GM13976 (cell line): ENCODE measurements around the gene TRIM67.
"Not testable (repeated sequence)": the region's sequence is repeated elsewhere in the genome, so short reads cannot be mapped to it uniquely, and the experiment has no call there.

Experiments used
- DNase-seq: peaks from one replicate; pipeline ENCODE4 v3.0.0; 2012; ENCODE audit warnings: low spot score
- in situ Hi-C: fragments of 300-500 bp; cut with MboI; formaldehyde crosslinking; loops from one replicate; pipeline ENCODE4 v1.12.0; 2022; ENCODE audit warnings: low sequenced_read_pairs, mixed read lengths, inconsistent platforms; ENCODE audit not compliant: unreplicated experiment
- TF ChIP-seq, protein P1 (sequence below): IDR thresholded peaks from 2 replicates; pipeline ENCODE4 v1.5.1; 2012; ENCODE audit warnings: borderline replicate concordance, mild to moderate bottlenecking; ENCODE audit not compliant: insufficient read depth; ENCODE audit errors: extremely low read depth, missing control alignments, control extremely low read depth

TRIM67 gene

GRCh38 chr1:231125972-231126580 is 35.8 kb upstream of the TRIM67 start:
- TF ChIP-seq, protein P1, sequence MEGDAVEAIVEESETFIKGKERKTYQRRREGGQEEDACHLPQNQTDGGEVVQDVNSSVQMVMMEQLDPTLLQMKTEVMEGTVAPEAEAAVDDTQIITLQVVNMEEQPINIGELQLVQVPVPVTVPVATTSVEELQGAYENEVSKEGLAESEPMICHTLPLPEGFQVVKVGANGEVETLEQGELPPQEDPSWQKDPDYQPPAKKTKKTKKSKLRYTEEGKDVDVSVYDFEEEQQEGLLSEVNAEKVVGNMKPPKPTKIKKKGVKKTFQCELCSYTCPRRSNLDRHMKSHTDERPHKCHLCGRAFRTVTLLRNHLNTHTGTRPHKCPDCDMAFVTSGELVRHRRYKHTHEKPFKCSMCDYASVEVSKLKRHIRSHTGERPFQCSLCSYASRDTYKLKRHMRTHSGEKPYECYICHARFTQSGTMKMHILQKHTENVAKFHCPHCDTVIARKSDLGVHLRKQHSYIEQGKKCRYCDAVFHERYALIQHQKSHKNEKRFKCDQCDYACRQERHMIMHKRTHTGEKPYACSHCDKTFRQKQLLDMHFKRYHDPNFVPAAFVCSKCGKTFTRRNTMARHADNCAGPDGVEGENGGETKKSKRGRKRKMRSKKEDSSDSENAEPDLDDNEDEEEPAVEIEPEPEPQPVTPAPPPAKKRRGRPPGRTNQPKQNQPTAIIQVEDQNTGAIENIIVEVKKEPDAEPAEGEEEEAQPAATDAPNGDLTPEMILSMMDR, result no peak
- no peak for DNase-seq
- in situ Hi-C loops, result no loop called here

- in situ Hi-C loops, DNase-seq: not testable (repeated sequence)
These were observed 34.8 kb upstream of the TRIM67 start for GRCh38 chr1:231127106-231127505.

DNA sequence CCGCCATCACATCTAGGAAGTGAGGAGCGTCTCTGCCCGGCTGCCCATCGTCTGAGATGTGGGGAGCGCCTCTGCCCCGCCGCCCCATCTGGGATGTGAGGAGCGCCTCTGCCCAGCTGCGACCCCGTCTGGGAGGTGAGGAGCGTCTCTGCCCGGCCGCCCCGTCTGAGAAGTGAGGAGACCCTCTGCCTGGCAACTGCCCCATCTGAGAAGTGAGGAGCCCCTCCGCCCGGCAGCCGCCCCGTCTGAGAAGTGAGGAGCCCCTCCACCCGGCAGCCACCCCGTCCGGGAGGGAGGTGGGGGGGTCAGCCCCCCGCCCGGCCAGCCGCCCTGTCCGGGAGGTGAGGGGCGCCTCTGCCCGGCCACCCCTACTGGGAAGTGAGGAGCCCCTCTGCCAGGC is 33.4 kb upstream of the TRIM67 start:
- in situ Hi-C loops, DNase-seq: not testable (repeated sequence)

- DNase-seq, result no peak
- TF ChIP-seq, protein P1, result no peak
- in situ Hi-C loops, result no loop called here
These were observed 31.3 kb upstream of the TRIM67 start for GRCh38 chr1:231130544-231130943.

DNA sequence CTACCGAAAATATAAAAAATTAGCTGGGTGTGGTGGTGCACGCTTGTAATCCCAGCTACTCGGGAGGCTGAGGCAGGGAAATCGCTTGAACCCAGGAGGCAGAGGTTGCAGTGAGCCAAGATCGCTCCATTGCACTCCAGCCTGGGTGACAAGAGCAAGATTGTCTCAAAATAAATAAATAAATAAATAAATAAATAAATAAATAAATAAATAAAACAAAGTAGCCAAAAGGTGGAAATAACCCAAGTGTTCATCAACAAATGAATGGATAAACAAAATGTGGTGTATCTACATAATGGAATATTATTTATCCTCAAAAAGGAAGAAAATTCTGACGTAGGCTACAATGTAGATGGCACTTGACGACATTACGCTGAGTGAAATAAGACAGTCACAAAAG is 29.3 kb upstream of the TRIM67 start:
- in situ Hi-C loops, DNase-seq: not testable (repeated sequence)

DNA sequence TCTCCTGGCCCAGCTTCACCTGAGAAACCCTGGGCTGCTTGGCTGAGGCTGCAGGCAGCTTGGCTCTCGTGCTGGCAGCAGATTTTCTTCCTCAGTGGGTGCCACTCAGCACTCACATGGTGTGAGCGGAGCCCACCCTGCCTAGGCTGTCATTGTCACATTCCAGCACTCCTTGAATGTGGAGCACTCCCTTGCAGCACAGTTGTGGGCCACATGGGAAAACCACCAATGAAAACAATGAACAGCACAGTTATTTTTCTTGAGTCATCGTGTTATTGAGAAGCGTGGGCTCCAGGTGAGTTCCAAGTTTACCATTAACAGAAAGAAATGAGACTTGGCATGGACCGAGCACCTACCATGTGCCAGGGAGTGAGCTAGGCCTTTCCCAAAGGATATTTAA is 27.2 kb upstream of the TRIM67 start:
- TF ChIP-seq, protein P1, result no peak
- in situ Hi-C loops, result no loop called here
- DNase-seq, result no peak

DNA sequence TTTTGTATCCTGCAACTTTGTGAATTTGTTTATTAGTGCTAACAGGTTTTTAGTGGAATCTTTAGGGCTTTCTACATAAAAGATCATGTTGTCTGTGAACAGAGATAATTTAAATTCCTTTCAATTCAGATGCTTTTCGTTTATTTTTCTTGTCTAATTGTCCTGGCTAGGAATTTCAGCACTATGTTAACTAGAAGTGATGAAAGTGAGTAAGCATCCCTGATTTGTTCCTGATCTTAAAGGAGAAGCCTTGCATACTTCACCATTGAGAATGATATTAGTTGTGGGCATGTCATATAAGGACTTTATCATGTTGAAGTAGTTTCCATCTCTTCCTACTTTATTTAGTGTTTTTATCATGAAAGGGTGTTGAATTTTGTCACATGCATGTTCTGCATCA is 23.6 kb upstream of the TRIM67 start:
- DNase-seq, result no peak
- TF ChIP-seq, protein P1, result no peak
- in situ Hi-C loops, result no loop called here

- TF ChIP-seq, protein P1, result no peak
- DNase-seq, result no peak
- in situ Hi-C loops, result no loop called here
These were observed 22.7 kb upstream of the TRIM67 start for GRCh38 chr1:231139125-231139649.
